B cell (primary cell): ENCODE measurements around the gene FRMD4B. TPM values are rescaled to one million over a fixed set of nuclear protein-coding genes. Genes with fewer than 3 reads are reported as not detected.

Experiments used
- ATAC-seq: fragments of 200-7000 bp; cut with Tn5 transposase; one replicate; pipeline ENCODE4 v1.10.0; 2021; ENCODE audit warnings: low read depth, mild to moderate bottlenecking, moderate number of reproducible peaks, moderate library complexity
- CTCF ChIA-PET: fragments of 350-600 bp; sonication (Branson Sonifier 250); formaldehyde crosslinking; loops from one replicate; lab custom pipeline; 2021; ENCODE audit warnings: antibody characterized with exemption, inconsistent platforms; lab: Charles Lee
- POLR2A ChIA-PET: fragments of 350-600 bp; sonication (Branson Sonifier 250); formaldehyde crosslinking; loops from one replicate; lab custom pipeline; 2021; ENCODE audit warnings: antibody characterized with exemption; lab: Charles Lee
- DNase-seq: peaks from one replicate; pipeline ENCODE4 v3.0.0; 2013
- H2AFZ ChIP-seq: 2 replicates; pipeline ENCODE4 v1.6.1; 2012; ENCODE audit warnings: mild to moderate bottlenecking, low read depth, low read length; ENCODE audit not compliant: insufficient read depth, poor library complexity, severe bottlenecking
- H3K27ac ChIP-seq, 2 donors: 1 replicate in 1 of 2; 2 replicates in 1 of 2; pipeline ENCODE4 v1.5.1; 2012 to 2013; ENCODE audit warnings: low read length in 2 of 2, mild to moderate bottlenecking in 2 of 2, moderate library complexity in 1 of 2
- H3K27me3 ChIP-seq, 4 experiments: fragments of 200-600 bp in 1 of 4; sonication (generic) in 1 of 4; replicated peaks in 1 of 4; 1 replicate in 2 of 4; 2 replicates in 2 of 4; pipeline versions ENCODE4 v1.6.1 to v1.7.0; 2013 to 2016; ENCODE audit warnings: low read length in 3 of 4, mild to moderate bottlenecking in 2 of 4, mixed read lengths in 1 of 4, moderate library complexity in 1 of 4; ENCODE audit not compliant: insufficient read depth in 4 of 4, control insufficient read depth in 3 of 4; ENCODE audit errors: control extremely low read depth in 1 of 4
- H3K36me3 ChIP-seq, 2 experiments: replicated peaks in 1 of 2; 1 replicate in 1 of 2; 2 replicates in 1 of 2; pipeline versions ENCODE4 v1.6.1 to v1.7.1; 2013; ENCODE audit warnings: low read length in 1 of 2; ENCODE audit not compliant: insufficient read depth in 2 of 2, control insufficient read depth in 1 of 2; ENCODE audit errors: control extremely low read depth in 1 of 2, extremely low read depth in 1 of 2
- H3K4me1 ChIP-seq, 2 donors: fragments of 200-600 bp in 1 of 2; sonication (generic) in 1 of 2; 1 replicate in 1 of 2; 2 replicates in 1 of 2; pipeline versions ENCODE4 v1.5.1 to v1.6.1; 2013 to 2017; ENCODE audit warnings: low read length in 2 of 2; ENCODE audit not compliant: control insufficient read depth in 2 of 2, insufficient read depth in 2 of 2
- H3K4me2 ChIP-seq: replicated peaks from 2 replicates; pipeline ENCODE3; 2012; ENCODE audit warnings: mild to moderate bottlenecking, low read depth, low read length; ENCODE audit not compliant: poor library complexity, severe bottlenecking
- H3K4me3 ChIP-seq, 5 experiments: fragments of 200-600 bp in 1 of 5; sonication (generic) in 1 of 5; 1 replicate in 3 of 5; 2 replicates in 2 of 5; pipeline versions ENCODE4 v1.5.1 to v1.7.0; 2011 to 2016; ENCODE audit warnings: low read length in 4 of 5, mild to moderate bottlenecking in 4 of 5, low read depth in 2 of 5, control low read depth in 1 of 5, moderate library complexity in 1 of 5; ENCODE audit not compliant: insufficient read depth in 1 of 5; ENCODE audit errors: control extremely low read depth in 1 of 5, extremely low read depth in 1 of 5
- H3K79me2 ChIP-seq: fragments of 200-600 bp; sonication (generic); one replicate; pipeline ENCODE4 v1.6.0; 2016; ENCODE audit warnings: low read length; ENCODE audit not compliant: control insufficient read depth, insufficient read depth
- H3K9ac ChIP-seq: fragments of 200-600 bp; sonication (generic); 2 replicates; pipeline ENCODE4 v1.6.1; 2017; ENCODE audit warnings: mild to moderate bottlenecking, low read length, moderate library complexity
- H3K9me3 ChIP-seq, 3 donors: one replicate each; pipeline versions ENCODE4 v1.6.1 to v1.7.1; 2013; ENCODE audit warnings: low read length in 2 of 3; ENCODE audit not compliant: control insufficient read depth in 2 of 3, insufficient read depth in 1 of 3; ENCODE audit errors: control extremely low read depth in 1 of 3
- H4K20me1 ChIP-seq: 2 replicates; pipeline ENCODE4 v1.6.0; 2012; ENCODE audit warnings: mild to moderate bottlenecking, low read length; ENCODE audit not compliant: insufficient read depth, control insufficient read depth, poor library complexity, severe bottlenecking
- H3K27ac Mint-ChIP-seq: one replicate; pipeline ENCODE4 v1.8.0; 2021; ENCODE audit warnings: mixed read lengths
- H3K27me3 Mint-ChIP-seq: one replicate; pipeline ENCODE4 v1.8.0; 2021; ENCODE audit warnings: mixed read lengths
- H3K4me1 Mint-ChIP-seq: one replicate; pipeline ENCODE4 v1.8.0; 2021; ENCODE audit warnings: mixed read lengths
- H3K4me3 Mint-ChIP-seq: one replicate; pipeline ENCODE4 v1.8.0; 2021; ENCODE audit warnings: mixed read lengths
- H3K9me3 Mint-ChIP-seq: one replicate; pipeline ENCODE4 v1.8.0; 2022; ENCODE audit warnings: mixed read lengths; ENCODE audit not compliant: insufficient read depth
- EZH2 ChIP-seq: IDR thresholded peaks from 2 replicates; pipeline ENCODE4 v1.6.1; 2012; ENCODE audit warnings: borderline replicate concordance, low read depth, mild to moderate bottlenecking, moderate library complexity, low read length; ENCODE audit not compliant: insufficient read depth, poor library complexity, severe bottlenecking
- WGBS: methylation state at CpG from one replicate; pipeline ENCODE4 v1.1.5; 2013; ENCODE audit warnings: missing lambda C conversion rate; ENCODE audit not compliant: insufficient coverage; 5-methylcytosine and 5-hydroxymethylcytosine counted together
- intact Hi-C: fragments of 100-400 bp; cut with micrococcal nuclease; formaldehyde crosslinking; loops from one replicate; pipeline ENCODE4 v1.10.0; 2022
- polyA plus RNA-seq: library from polyadenylated mRNA; depleted of rRNA; stranded (reverse); fragments of >200 nt; gene quantifications from 2 replicates; pipeline ENCODE4 v1.2.3, GENCODE V29; 2012
- total RNA-seq, 2 donors: library from RNA; stranded (reverse); fragments of 120-200 nt in 1 of 2; gene quantifications; 1 replicate in 1 of 2; 2 replicates in 1 of 2; pipeline versions ENCODE4 v1.2.3 to v1.2.4, GENCODE V29; 2013 to 2022
- TF ChIP-seq, protein P1 (sequence below): fragments of 200-600 bp; IDR thresholded peaks from one replicate; pipeline ENCODE4 v1.8.0; 2022; ENCODE audit warnings: antibody characterized with exemption, mild to moderate bottlenecking

FRMD4B gene
- total and polyA plus RNA-seq, 2 donors (not counting 1 experiment from before 2014, with no cell fraction given): 0.06 to 0.20 TPM

DNA sequence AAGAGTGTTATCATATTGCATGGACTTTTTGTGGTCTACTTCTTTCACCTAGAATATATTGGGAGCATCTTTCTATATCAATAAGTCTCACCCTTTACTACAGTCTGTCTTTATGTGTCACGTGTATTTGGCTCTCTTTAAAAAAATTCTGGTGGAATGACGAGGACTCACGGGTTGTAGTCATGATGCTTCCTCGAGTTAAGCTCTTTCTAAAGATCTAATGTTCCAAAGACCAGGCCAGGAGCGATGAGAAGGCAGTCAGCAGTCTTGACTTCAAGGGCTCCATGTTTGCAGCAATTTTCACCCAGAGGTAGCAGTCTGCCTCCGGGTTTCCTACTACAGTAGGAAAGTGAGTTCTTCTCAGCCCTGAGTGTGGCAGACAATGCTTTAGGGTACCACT, 88.9 kb downstream of the FRMD4B start:
- no peaks in the 10 kb centered on the region for H3K36me3 ChIP-seq
- POLR2A ChIA-PET: no interaction called here
- H3K4me3 ChIP-seq: no peak overlapping the region
- no peak overlapping the region for H3K4me2 ChIP-seq
- H3K4me3 Mint-ChIP-seq: no peak overlapping the region
- H3K79me2 ChIP-seq: no peaks in the 10 kb centered on the region
- no peak for ATAC-seq
- WGBS: 85% methylated on average over 6 of the region's 6 CpGs
- TF ChIP-seq EZH2: no peak
- TF ChIP-seq, protein P1, sequence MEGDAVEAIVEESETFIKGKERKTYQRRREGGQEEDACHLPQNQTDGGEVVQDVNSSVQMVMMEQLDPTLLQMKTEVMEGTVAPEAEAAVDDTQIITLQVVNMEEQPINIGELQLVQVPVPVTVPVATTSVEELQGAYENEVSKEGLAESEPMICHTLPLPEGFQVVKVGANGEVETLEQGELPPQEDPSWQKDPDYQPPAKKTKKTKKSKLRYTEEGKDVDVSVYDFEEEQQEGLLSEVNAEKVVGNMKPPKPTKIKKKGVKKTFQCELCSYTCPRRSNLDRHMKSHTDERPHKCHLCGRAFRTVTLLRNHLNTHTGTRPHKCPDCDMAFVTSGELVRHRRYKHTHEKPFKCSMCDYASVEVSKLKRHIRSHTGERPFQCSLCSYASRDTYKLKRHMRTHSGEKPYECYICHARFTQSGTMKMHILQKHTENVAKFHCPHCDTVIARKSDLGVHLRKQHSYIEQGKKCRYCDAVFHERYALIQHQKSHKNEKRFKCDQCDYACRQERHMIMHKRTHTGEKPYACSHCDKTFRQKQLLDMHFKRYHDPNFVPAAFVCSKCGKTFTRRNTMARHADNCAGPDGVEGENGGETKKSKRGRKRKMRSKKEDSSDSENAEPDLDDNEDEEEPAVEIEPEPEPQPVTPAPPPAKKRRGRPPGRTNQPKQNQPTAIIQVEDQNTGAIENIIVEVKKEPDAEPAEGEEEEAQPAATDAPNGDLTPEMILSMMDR: no peak
- no peak overlapping the region for H2AFZ ChIP-seq
- intact Hi-C loops: no loop called here
- no peaks in the 10 kb centered on the region for H4K20me1 ChIP-seq
- H3K27me3 ChIP-seq: no peaks in the 10 kb centered on the region
- H3K9ac ChIP-seq: no peak overlapping the region
- H3K4me1 ChIP-seq: no peaks in the 10 kb centered on the region
- H3K9me3 Mint-ChIP-seq: no peaks in the 10 kb centered on the region
- H3K9me3 ChIP-seq: no peaks in the 10 kb centered on the region
- H3K4me1 Mint-ChIP-seq: no peaks in the 10 kb centered on the region
- H3K27ac Mint-ChIP-seq: no peak overlapping the region
- no peak for DNase-seq
- no peaks in the 10 kb centered on the region for H3K27me3 Mint-ChIP-seq
- CTCF ChIA-PET: no interaction called here
- H3K27ac ChIP-seq: no peak overlapping the region

DNA sequence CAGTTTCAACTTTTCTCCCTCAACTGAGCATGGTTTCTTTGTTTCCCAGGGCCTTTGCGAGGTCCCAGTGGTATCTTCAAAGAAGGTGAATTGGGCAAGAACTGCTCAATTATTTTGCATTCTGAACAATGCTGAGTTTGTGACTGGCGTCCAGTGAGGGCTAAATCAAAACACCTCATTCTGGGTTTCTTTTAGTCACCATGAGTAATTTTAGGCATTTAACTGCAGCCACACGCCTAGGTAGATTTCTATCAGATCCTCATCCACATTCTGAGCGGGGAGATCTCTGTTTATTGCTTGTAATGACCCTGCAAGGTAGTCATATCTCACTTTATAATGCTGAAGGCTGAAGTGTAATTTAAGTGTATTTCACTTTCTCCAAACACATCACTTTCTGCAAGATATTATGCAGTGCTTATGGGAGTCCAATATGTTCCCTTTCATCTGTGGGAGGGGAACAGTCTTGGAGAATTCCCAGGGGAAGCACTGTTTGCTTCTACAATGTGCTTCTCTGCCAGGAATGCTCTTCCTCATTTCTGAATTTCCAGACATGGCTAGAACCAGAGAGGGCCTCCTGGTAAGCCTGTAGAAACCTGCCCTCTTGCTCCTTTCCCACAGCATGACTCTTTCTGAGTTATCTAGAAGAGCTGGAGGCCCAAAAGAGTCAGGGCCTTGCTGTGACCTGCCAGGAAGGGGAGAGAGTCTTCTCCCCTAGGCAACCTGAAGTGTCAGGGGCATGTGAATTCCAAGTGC, 91.7 kb downstream of the FRMD4B start:
- H3K79me2 ChIP-seq: no peaks in the 10 kb centered on the region
- Mint-ChIP-seq H3K4me3 (no peak overlapping the region), H3K4me1 (no peaks in the 10 kb centered on the region), H3K27ac (no peak overlapping the region), H3K9me3 (no peaks in the 10 kb centered on the region), H3K27me3 (no peaks in the 10 kb centered on the region)
- no peak overlapping the region for H3K27ac ChIP-seq
- ChIA-PET CTCF (interaction anchor here (1.1 to 1.2 kb wide), 2 partner anchors 11 to 12 kb away, joined by 3 to 5 read pairs; no protein-coding TSS in a partner anchor), POLR2A (no interaction called here)
- no CpG with 5 or more reads among the region's 4 CpGs for WGBS
- no peaks in the 10 kb centered on the region for H3K9me3 ChIP-seq
- no peak overlapping the region for H3K9ac ChIP-seq
- H3K27me3 ChIP-seq: no peaks in the 10 kb centered on the region
- ATAC-seq: no peak
- H3K4me3 ChIP-seq: no peak overlapping the region
- DNase-seq: no peak
- H3K36me3 ChIP-seq: no peaks in the 10 kb centered on the region
- intact Hi-C loops: no loop called here
- no peak overlapping the region for H3K4me2 ChIP-seq
- H2AFZ ChIP-seq: no peak overlapping the region
- no peak for TF ChIP-seq EZH2
- TF ChIP-seq, protein P1: no peak
- no peaks in the 10 kb centered on the region for H4K20me1 ChIP-seq
- no peaks in the 10 kb centered on the region for H3K4me1 ChIP-seq
